ENCODE data around the gene MARVELD2. TPM values are rescaled to one million over a fixed set of nuclear protein-coding genes. Genes with fewer than 3 reads are reported as not detected.

MARVELD2 gene
- total RNA-seq, 1 experiment from 2014 or later, result 0.32 TPM

- DNase-seq (ENCODE audit: low spot score), result no peak
- Histone ChIP-seq H3K9me3 (ENCODE audit: low read depth, low read length, poor library complexity, severe bottlenecking) (no peaks in the 10 kb centered on the region), H3K27ac (ENCODE audit: low read depth, low read length, poor library complexity, severe bottlenecking) (no peak overlapping the region), H3K36me3 (ENCODE audit: insufficient read depth, low read length, poor library complexity, severe bottlenecking) (peaks cover 8% of the 10 kb centered on the region), H3K4me3 (ENCODE audit: low read depth, low read length, poor library complexity, severe bottlenecking) (no peak overlapping the region), H3K4me1 (ENCODE audit: insufficient read depth, low read length, poor library complexity, severe bottlenecking) (peaks cover 11% of the 10 kb centered on the region), H3K27me3 (replicated peaks; ENCODE audit: insufficient read depth, low read depth, low read length, poor library complexity) (no peaks in the 10 kb centered on the region)
- intact Hi-C loops (cut with micrococcal nuclease; ENCODE audit: unreplicated experiment), result no loop called here
- ChIA-PET CTCF (no interaction called here), POLR2A (ENCODE audit: low non-redundant PET) (interaction anchor here (0.6 kb wide), 1 partner anchor 71 kb away, joined by 3 read pairs; no protein-coding TSS in a partner anchor)
- no peak for TF ChIP-seq CTCF (conservative IDR thresholded peaks at IDR 0.05; ENCODE audit: low read depth, low read length)
- TF ChIP-seq EZH2 (IDR thresholded peaks at IDR 0.05; ENCODE audit: borderline replicate concordance, low read depth, low read length, poor library complexity, severe bottlenecking), result no peak
- no TSS peak for BruUV-seq (replicated peaks)
Observed at GRCh38 chr5:69372394-69372793, 42.5 kb upstream of the MARVELD2 start.

- DNase-seq (ENCODE audit: low spot score), result no peak
- CTCF ChIA-PET, result no interaction called here
- POLR2A ChIA-PET (ENCODE audit: low non-redundant PET), result no interaction called here
- Histone ChIP-seq H3K27me3 (replicated peaks; ENCODE audit: insufficient read depth, low read depth, low read length, poor library complexity) (no peaks in the 10 kb centered on the region), H3K4me1 (ENCODE audit: insufficient read depth, low read length, poor library complexity, severe bottlenecking) (peaks cover 3% of the 10 kb centered on the region), H3K9me3 (ENCODE audit: low read depth, low read length, poor library complexity, severe bottlenecking) (no peaks in the 10 kb centered on the region), H3K27ac (ENCODE audit: low read depth, low read length, poor library complexity, severe bottlenecking) (no peak overlapping the region), H3K4me3 (ENCODE audit: low read depth, low read length, poor library complexity, severe bottlenecking) (no peak overlapping the region), H3K36me3 (ENCODE audit: insufficient read depth, low read length, poor library complexity, severe bottlenecking) (peaks cover 16% of the 10 kb centered on the region)
- intact Hi-C loops (cut with micrococcal nuclease; ENCODE audit: unreplicated experiment), result no loop called here
- no TSS peak for BruUV-seq (replicated peaks)
- TF ChIP-seq EZH2 (IDR thresholded peaks at IDR 0.05; ENCODE audit: borderline replicate concordance, low read depth, low read length, poor library complexity, severe bottlenecking), result no peak
- TF ChIP-seq CTCF (conservative IDR thresholded peaks at IDR 0.05; ENCODE audit: low read depth, low read length), result no peak
Observed at GRCh38 chr5:69374911-69375446, 39.9 kb upstream of the MARVELD2 start.

DNA sequence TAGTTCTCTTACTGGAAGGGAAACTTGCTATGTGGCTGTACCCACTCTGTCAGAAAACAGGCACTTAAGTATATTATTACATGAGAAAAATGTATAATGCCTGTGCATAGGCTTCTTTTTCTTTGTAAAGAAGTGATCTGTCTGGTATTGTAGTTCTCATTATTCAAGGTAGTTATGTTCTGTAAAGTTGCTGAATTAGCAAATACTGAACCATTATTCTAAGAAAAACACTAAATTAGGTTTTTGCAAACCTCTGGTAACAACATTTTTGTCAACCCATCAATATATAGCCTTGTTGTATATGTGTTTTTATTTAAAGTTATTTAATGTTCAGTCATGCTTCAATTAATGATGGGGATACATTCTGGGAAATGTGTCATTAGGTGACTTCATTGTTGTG is 36.5 kb upstream of the MARVELD2 start:
- no peak for TF ChIP-seq EZH2 (IDR thresholded peaks at IDR 0.05; ENCODE audit: borderline replicate concordance, low read depth, low read length, poor library complexity, severe bottlenecking)
- no peak for TF ChIP-seq CTCF (conservative IDR thresholded peaks at IDR 0.05; ENCODE audit: low read depth, low read length)
- BruUV-seq (replicated peaks), result no TSS peak
- ChIA-PET CTCF (no interaction called here), POLR2A (ENCODE audit: low non-redundant PET) (no interaction called here)
- DNase-seq (ENCODE audit: low spot score), result no peak
- Histone ChIP-seq H3K9me3 (ENCODE audit: low read depth, low read length, poor library complexity, severe bottlenecking) (no peaks in the 10 kb centered on the region), H3K36me3 (ENCODE audit: insufficient read depth, low read length, poor library complexity, severe bottlenecking) (peaks cover 27% of the 10 kb centered on the region), H3K4me1 (ENCODE audit: insufficient read depth, low read length, poor library complexity, severe bottlenecking) (no peaks in the 10 kb centered on the region), H3K4me3 (ENCODE audit: low read depth, low read length, poor library complexity, severe bottlenecking) (no peak overlapping the region), H3K27me3 (replicated peaks; ENCODE audit: insufficient read depth, low read depth, low read length, poor library complexity) (no peaks in the 10 kb centered on the region), H3K27ac (ENCODE audit: low read depth, low read length, poor library complexity, severe bottlenecking) (no peak overlapping the region)
- intact Hi-C loops (cut with micrococcal nuclease; ENCODE audit: unreplicated experiment), result no loop called here
